ENCODE results near the gene BMP10. TPM values are rescaled to one million over a fixed set of nuclear protein-coding genes. Genes with fewer than 3 reads are reported as not detected.
A peak's percentile ranks its signal among the peaks of the same experiment; 100 is the strongest.
"Not testable (repeated sequence)": the region's sequence is repeated elsewhere in the genome, so short reads cannot be mapped to it uniquely, and the experiment has no call there.

Gene BMP10
- total RNA-seq, 1 experiment from 2014 or later: not detected

GRCh38 chr2:68905116-68905515 is 33.9 kb upstream of the BMP10 start:
- H3K27me3 ChIP-seq (ENCODE audit: low read length): no peaks in the 10 kb centered on the region
- 0 out of 2 replicates have a peak overlapping the region, but pooled peaks have one; percentile 4 for H2AFZ ChIP-seq (ENCODE audit: low read length)

GRCh38 chr2:68901561-68901960 is 30.4 kb upstream of the BMP10 start:
- peaks cover 4% of the 10 kb centered on the region for H3K4me1 ChIP-seq (ENCODE audit: low read length)
- no peaks in the 10 kb centered on the region; the same call in 1 of the 2 replicates for H3K36me3 ChIP-seq (ENCODE audit: insufficient read depth, low read length)
- H3K27me3 ChIP-seq (ENCODE audit: low read length): no peaks in the 10 kb centered on the region
- no peak overlapping the region for H2AFZ ChIP-seq (ENCODE audit: low read length)
- no peak overlapping the region for H3K4me2 ChIP-seq (ENCODE audit: low read depth, low read length, poor library complexity, severe bottlenecking)
- no peaks in the 10 kb centered on the region for H4K20me1 ChIP-seq (ENCODE audit: insufficient read depth, low read depth, low read length)
- no peak overlapping the region for H3K4me3 ChIP-seq (ENCODE audit: low read length)
- no peaks in the 10 kb centered on the region for H3K79me2 ChIP-seq (ENCODE audit: low read length)
- no peaks in the 10 kb centered on the region for H3K9me2 ChIP-seq (replicated peaks; ENCODE audit: insufficient read depth, low read length)
- no peak for DNase-seq
- peaks cover 33% of the 10 kb centered on the region for H3K9me3 ChIP-seq (ENCODE audit: low read length)
- no peak overlapping the region for H3K9ac ChIP-seq (ENCODE audit: low read length)
- no peak overlapping the region for H3K27ac ChIP-seq (ENCODE audit: low read length)

More at GRCh38 chr2:68905116-68905515, 33.9 kb upstream of the BMP10 start:
- Histone ChIP-seq H3K4me2 (ENCODE audit: low read depth, low read length, poor library complexity, severe bottlenecking) (no peak overlapping the region), H3K27ac (ENCODE audit: low read length) (no peak overlapping the region), H3K79me2 (ENCODE audit: low read length) (no peaks in the 10 kb centered on the region), H3K9me2 (replicated peaks; ENCODE audit: insufficient read depth, low read length) (no peaks in the 10 kb centered on the region), H4K20me1 (ENCODE audit: insufficient read depth, low read depth, low read length) (no peaks in the 10 kb centered on the region), H3K9ac (ENCODE audit: low read length) (no peak overlapping the region), H3K4me1 (ENCODE audit: low read length) (peaks cover 32% of the 10 kb centered on the region), H3K36me3 (ENCODE audit: insufficient read depth, low read length) (no peaks in the 10 kb centered on the region; the same call in 1 of the 2 replicates), H3K4me3 (ENCODE audit: low read length) (no peak overlapping the region), H3K9me3 (ENCODE audit: low read length) (peaks cover 29% of the 10 kb centered on the region)
- no peak for DNase-seq

- H4K20me1 ChIP-seq (ENCODE audit: insufficient read depth, low read depth, low read length): no peaks in the 10 kb centered on the region
- peak; percentile 49 for DNase-seq
Measured at GRCh38 chr2:68901199-68901514, 30.0 kb upstream of the BMP10 start.

DNA sequence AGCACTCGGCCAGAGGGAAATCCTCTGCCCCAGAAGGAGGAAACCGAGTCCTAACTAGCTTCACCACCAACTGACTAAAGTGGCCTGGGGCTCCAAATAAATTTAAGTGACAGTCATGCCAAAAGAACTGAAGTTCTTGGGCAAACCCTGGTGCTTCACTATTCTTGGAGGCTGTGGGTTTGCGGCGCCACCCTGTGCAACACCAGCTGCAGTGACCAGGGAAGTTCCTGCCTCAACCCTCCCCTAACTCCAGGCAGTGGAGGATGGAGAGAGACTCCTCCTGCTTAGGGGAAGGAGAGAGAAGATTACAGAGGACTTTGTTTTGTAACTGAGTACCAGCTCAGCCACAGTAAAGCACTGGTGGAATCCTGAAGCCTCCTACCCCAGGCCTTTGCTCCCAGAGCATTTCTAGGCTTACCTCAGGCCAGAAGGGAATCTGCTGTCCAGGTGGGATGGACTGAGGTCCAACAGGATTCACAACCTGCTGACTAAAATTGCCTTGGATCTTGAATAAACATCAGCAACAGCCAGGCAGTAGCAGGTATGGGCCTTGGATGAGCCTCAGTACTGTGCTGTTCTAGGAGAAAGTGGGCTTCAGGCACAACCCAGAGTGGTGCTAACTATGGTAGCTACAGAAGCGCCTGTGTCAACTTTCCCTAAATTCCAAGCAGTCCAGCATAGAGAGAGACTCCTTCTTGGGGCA is 29.4 kb upstream of the BMP10 start:
- H3K27me3 ChIP-seq (ENCODE audit: low read length): no peaks in the 10 kb centered on the region
- peaks cover 32% of the 10 kb centered on the region for H3K9me3 ChIP-seq (ENCODE audit: low read length)
- no peaks in the 10 kb centered on the region for H3K79me2 ChIP-seq (ENCODE audit: low read length)
- no peaks in the 10 kb centered on the region; the same call in 1 of the 2 replicates for H3K36me3 ChIP-seq (ENCODE audit: insufficient read depth, low read length)
- no peaks in the 10 kb centered on the region for H4K20me1 ChIP-seq (ENCODE audit: insufficient read depth, low read depth, low read length)
- no peak overlapping the region for H3K4me3 ChIP-seq (ENCODE audit: low read length)
- H2AFZ ChIP-seq (ENCODE audit: low read length): no peak overlapping the region
- no peak overlapping the region for H3K9ac ChIP-seq (ENCODE audit: low read length)
- no peak overlapping the region for H3K27ac ChIP-seq (ENCODE audit: low read length)
- no peak overlapping the region for H3K4me2 ChIP-seq (ENCODE audit: low read depth, low read length, poor library complexity, severe bottlenecking)
- no peak for DNase-seq
- no peaks in the 10 kb centered on the region for H3K4me1 ChIP-seq (ENCODE audit: low read length)
- no peaks in the 10 kb centered on the region for H3K9me2 ChIP-seq (replicated peaks; ENCODE audit: insufficient read depth, low read length)

More at GRCh38 chr2:68901199-68901514, 30.0 kb upstream of the BMP10 start:
- Histone ChIP-seq H3K4me3 (ENCODE audit: low read length) (no peak overlapping the region), H3K27me3 (ENCODE audit: low read length) (no peaks in the 10 kb centered on the region), H3K79me2 (ENCODE audit: low read length) (no peaks in the 10 kb centered on the region), H3K27ac (ENCODE audit: low read length) (no peak overlapping the region), H3K36me3 (ENCODE audit: insufficient read depth, low read length) (no peaks in the 10 kb centered on the region; the same call in 1 of the 2 replicates), H3K4me1 (ENCODE audit: low read length) (peaks cover under 1% of the 10 kb centered on the region; the same call in 1 of the 2 replicates), H3K9me2 (replicated peaks; ENCODE audit: insufficient read depth, low read length) (no peaks in the 10 kb centered on the region), H3K9me3 (ENCODE audit: low read length) (peaks cover 33% of the 10 kb centered on the region), H2AFZ (ENCODE audit: low read length) (no peak overlapping the region), H3K4me2 (ENCODE audit: low read depth, low read length, poor library complexity, severe bottlenecking) (no peak overlapping the region), H3K9ac (ENCODE audit: low read length) (no peak overlapping the region)

DNA sequence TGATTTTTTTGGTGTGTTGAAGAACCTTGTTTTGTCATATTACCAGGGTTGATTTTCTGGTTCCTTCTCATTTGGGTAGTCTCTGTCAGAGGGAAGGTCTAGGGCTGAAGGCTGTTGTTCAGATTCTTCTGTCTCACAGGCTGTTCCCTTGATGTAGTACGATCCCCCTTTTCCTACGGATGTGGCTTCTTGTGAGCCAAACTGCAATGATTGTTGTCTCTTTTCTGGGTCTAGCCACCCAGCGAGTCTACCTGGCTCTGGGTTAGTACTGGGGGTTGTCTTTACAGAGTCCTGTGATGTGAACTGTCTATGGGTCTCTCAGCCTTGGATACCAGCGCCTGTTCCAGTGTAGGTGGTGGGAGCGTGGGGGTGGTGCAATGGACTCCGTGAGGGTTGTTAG is 24.8 kb upstream of the BMP10 start:
- not testable (repeated sequence) for H3K9me2 ChIP-seq (replicated peaks; ENCODE audit: insufficient read depth, low read length); H3K4me2 ChIP-seq (ENCODE audit: low read depth, low read length, poor library complexity, severe bottlenecking); DNase-seq; H2AFZ ChIP-seq (ENCODE audit: low read length); H3K27ac ChIP-seq (ENCODE audit: low read length); H3K79me2 ChIP-seq (ENCODE audit: low read length); H4K20me1 ChIP-seq (ENCODE audit: insufficient read depth, low read depth, low read length); H3K9me3 ChIP-seq (ENCODE audit: low read length); H3K4me3 ChIP-seq (ENCODE audit: low read length); H3K27me3 ChIP-seq (ENCODE audit: low read length); H3K4me1 ChIP-seq (ENCODE audit: low read length); H3K9ac ChIP-seq (ENCODE audit: low read length); H3K36me3 ChIP-seq (ENCODE audit: insufficient read depth, low read length)

DNA sequence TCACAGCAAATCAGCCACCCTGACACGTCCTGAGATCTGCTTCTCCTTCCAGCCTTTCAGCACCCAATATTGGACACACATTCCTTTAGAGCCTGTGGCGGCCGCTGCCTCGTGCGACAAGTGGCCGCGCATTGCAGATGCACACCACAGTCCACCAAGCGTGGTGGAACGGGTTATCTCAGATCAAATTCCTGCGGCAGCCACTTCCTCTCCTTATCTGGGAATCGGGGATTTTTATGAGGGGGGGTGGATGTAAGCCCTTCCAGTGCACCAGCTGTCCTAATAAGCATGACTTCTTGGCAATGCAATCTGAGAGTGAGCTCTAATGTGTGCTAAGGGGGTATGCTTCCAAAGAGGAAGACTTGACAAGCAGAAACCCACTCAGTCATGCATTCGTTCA is 18.3 kb upstream of the BMP10 start:
- H3K9me2 ChIP-seq (replicated peaks; ENCODE audit: insufficient read depth, low read length): no peaks in the 10 kb centered on the region
- H3K4me2 ChIP-seq (ENCODE audit: low read depth, low read length, poor library complexity, severe bottlenecking): no peak overlapping the region
- no peaks in the 10 kb centered on the region for H3K79me2 ChIP-seq (ENCODE audit: low read length)
- no peaks in the 10 kb centered on the region for H3K27me3 ChIP-seq (ENCODE audit: low read length)
- no peaks in the 10 kb centered on the region for H3K9me3 ChIP-seq (ENCODE audit: low read length)
- H3K27ac ChIP-seq (ENCODE audit: low read length): no peak overlapping the region
- H3K36me3 ChIP-seq (ENCODE audit: insufficient read depth, low read length): no peaks in the 10 kb centered on the region
- no peak overlapping the region for H3K9ac ChIP-seq (ENCODE audit: low read length)
- H4K20me1 ChIP-seq (ENCODE audit: insufficient read depth, low read depth, low read length): no peaks in the 10 kb centered on the region
- peaks cover 7% of the 10 kb centered on the region; the same call in 1 of the 2 replicates for H3K4me1 ChIP-seq (ENCODE audit: low read length)
- no peak overlapping the region for H3K4me3 ChIP-seq (ENCODE audit: low read length)
- no peak overlapping the region for H2AFZ ChIP-seq (ENCODE audit: low read length)
- no peak for DNase-seq

- no peak overlapping the region for H3K27ac ChIP-seq (ENCODE audit: low read length)
- no peak overlapping the region for H3K4me3 ChIP-seq (ENCODE audit: low read length)
- H3K4me1 ChIP-seq (ENCODE audit: low read length): peaks cover 7% of the 10 kb centered on the region; the same call in 1 of the 2 replicates
- H3K9me2 ChIP-seq (replicated peaks; ENCODE audit: insufficient read depth, low read length): no peaks in the 10 kb centered on the region
- DNase-seq: no peak
- no peak overlapping the region for H3K9ac ChIP-seq (ENCODE audit: low read length)
- no peak overlapping the region for H3K4me2 ChIP-seq (ENCODE audit: low read depth, low read length, poor library complexity, severe bottlenecking)
- no peaks in the 10 kb centered on the region for H3K79me2 ChIP-seq (ENCODE audit: low read length)
- no peaks in the 10 kb centered on the region for H3K9me3 ChIP-seq (ENCODE audit: low read length)
- no peaks in the 10 kb centered on the region for H3K27me3 ChIP-seq (ENCODE audit: low read length)
- no peak overlapping the region for H2AFZ ChIP-seq (ENCODE audit: low read length)
- no peaks in the 10 kb centered on the region for H4K20me1 ChIP-seq (ENCODE audit: insufficient read depth, low read depth, low read length)
- H3K36me3 ChIP-seq (ENCODE audit: insufficient read depth, low read length): no peaks in the 10 kb centered on the region
Measured at GRCh38 chr2:68889021-68889420, 17.8 kb upstream of the BMP10 start.

DNA sequence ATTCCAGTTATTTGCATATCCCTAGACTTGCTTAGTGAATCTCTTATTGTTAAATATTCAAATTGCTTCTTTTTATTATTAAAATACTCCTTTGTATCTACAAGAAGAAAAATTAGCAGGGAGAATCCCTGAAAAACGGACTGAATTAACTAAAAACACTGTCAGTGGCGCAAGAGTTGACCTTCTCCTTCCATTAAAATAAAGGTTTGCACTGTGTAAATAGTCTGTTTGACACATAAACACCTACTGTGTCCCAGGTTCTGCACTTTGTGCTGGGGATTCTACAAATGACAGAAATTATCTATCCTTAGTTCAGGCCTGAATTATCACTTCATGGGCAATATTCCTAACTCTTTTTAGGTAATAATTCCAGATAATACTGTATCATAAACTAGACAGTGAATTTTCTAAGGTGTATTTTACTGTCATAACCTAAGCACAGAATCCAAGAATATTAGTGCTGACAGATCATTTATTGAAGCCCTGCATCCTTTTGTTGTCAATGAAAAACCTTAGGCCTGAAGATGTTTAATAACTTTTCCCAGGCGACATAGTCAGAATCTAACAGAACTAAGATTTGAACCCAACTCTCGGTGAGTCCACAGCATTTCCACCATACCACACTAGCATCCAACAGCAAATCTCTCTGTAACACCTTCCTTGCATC is 17.0 kb upstream of the BMP10 start:
- no peaks in the 10 kb centered on the region for H3K9me3 ChIP-seq (ENCODE audit: low read length)
- H3K4me2 ChIP-seq (ENCODE audit: low read depth, low read length, poor library complexity, severe bottlenecking): no peak overlapping the region
- no peaks in the 10 kb centered on the region for H3K36me3 ChIP-seq (ENCODE audit: insufficient read depth, low read length)
- no peaks in the 10 kb centered on the region for H3K79me2 ChIP-seq (ENCODE audit: low read length)
- no peak overlapping the region for H3K4me3 ChIP-seq (ENCODE audit: low read length)
- H3K27ac ChIP-seq (ENCODE audit: low read length): no peak overlapping the region
- peaks cover 7% of the 10 kb centered on the region; the same call in 1 of the 2 replicates for H3K4me1 ChIP-seq (ENCODE audit: low read length)
- H2AFZ ChIP-seq (ENCODE audit: low read length): no peak overlapping the region
- no peak overlapping the region for H3K9ac ChIP-seq (ENCODE audit: low read length)
- H3K9me2 ChIP-seq (replicated peaks; ENCODE audit: insufficient read depth, low read length): no peaks in the 10 kb centered on the region
- no peaks in the 10 kb centered on the region for H3K27me3 ChIP-seq (ENCODE audit: low read length)
- no peak for DNase-seq
- H4K20me1 ChIP-seq (ENCODE audit: insufficient read depth, low read depth, low read length): no peaks in the 10 kb centered on the region
